ENCODE results near the gene TMEM242. TPM values are rescaled to one million over a fixed set of nuclear protein-coding genes. Genes with fewer than 3 reads are reported as not detected.
A peak's percentile ranks its signal among the peaks of the same experiment; 100 is the strongest.

The TMEM242 gene
- total and polyA plus RNA-seq, 7 donors, result 1.8 to 10.0 (median 6.9) TPM

DNA sequence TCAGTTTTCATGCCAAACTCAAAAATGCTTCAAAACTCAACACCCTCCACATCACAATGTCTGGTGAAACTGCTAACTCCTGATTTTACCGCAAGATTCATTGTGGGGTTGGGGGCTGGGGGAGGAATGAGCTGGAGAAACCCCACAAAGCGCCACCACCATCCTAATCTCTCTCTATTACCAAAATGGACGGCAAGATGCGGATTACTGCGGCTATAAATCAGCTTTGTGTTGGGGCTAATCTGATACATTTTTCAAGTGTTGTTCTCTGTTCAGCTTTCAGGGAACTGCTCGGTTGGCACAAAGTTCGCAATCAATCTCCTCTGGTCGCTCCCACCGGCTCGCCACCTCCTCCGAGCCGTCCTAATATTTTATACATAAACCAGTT is 83.7 kb downstream of the TMEM242 start:
- Histone ChIP-seq H3K9me3 (no peaks in the 10 kb centered on the region), H3K4me1 (peaks cover 0 to 60% (median 51%) of the 10 kb centered on the region in 4 donors), H3K36me3 (no peaks in the 10 kb centered on the region), H3K27ac (peak overlapping the region; percentile 69 to 85 (median 80)), H3K4me3 (peak overlapping the region in 3 of 4 donors; percentile 27 to 44 (median 43)), H3K27me3 (peaks cover 0 to 4% (median 0%) of the 10 kb centered on the region in 3 donors)
- 43 to 72% methylated on average over 12 of the region's 12 CpGs for WGBS, 2 donors
- intact Hi-C loops (cut with DNase I), result no loop called here
- no peak for DNase-seq
- TF ChIP-seq POLR2A (IDR thresholded peaks at IDR 0.05), result no peak
- TF ChIP-seq POLR2AphosphoS5 (IDR thresholded peaks at IDR 0.05), result no peak
- TF ChIP-seq, protein P1, sequence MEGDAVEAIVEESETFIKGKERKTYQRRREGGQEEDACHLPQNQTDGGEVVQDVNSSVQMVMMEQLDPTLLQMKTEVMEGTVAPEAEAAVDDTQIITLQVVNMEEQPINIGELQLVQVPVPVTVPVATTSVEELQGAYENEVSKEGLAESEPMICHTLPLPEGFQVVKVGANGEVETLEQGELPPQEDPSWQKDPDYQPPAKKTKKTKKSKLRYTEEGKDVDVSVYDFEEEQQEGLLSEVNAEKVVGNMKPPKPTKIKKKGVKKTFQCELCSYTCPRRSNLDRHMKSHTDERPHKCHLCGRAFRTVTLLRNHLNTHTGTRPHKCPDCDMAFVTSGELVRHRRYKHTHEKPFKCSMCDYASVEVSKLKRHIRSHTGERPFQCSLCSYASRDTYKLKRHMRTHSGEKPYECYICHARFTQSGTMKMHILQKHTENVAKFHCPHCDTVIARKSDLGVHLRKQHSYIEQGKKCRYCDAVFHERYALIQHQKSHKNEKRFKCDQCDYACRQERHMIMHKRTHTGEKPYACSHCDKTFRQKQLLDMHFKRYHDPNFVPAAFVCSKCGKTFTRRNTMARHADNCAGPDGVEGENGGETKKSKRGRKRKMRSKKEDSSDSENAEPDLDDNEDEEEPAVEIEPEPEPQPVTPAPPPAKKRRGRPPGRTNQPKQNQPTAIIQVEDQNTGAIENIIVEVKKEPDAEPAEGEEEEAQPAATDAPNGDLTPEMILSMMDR (IDR thresholded peaks at IDR 0.05), result no peak
- TF ChIP-seq EP300 (IDR thresholded peaks at IDR 0.05), result no peak

Other genes with a start within 250 kb of the TMEM242 start
- 10 to 100 TPM in 2 of 4 donors, 1 to 10 TPM in 2; 7.5 to 12.6 (median 10.7) TPM for gene ZDHHC14, start 57.7 kb upstream of the TMEM242 start, total RNA-seq
- gene ZDHHC14, start 57.7 kb upstream of the TMEM242 start, polyA plus RNA-seq, result 1 to 10 TPM; 2.4 to 9.6 (median 2.8) TPM